HepG2 (cell line): Measurements from ENCODE around the gene HSDL2. TPM values are rescaled to one million over a fixed set of nuclear protein-coding genes. Genes with fewer than 3 reads are reported as not detected.

Experiments
- ATAC-seq: fragments of 200-7000 bp; cut with Tn5 transposase; 3 replicates; pipeline ENCODE4 v1.9.1; 2020; ENCODE audit warnings: mild to moderate bottlenecking, moderate library complexity
- BruUV-seq: library from RNA; stranded (reverse); fragments of 400-500 nt; replicated peaks from 2 replicates; lab custom pipeline; 2021; lab: Mats Ljungman, UMichigan
- CTCF ChIA-PET: fragments of 300-600 bp; formaldehyde crosslinking; extraction: SDS; loops from one replicate; lab custom pipeline; 2021; ENCODE audit warnings: low total read pairs, inconsistent platforms, low intra/inter-chr PET ratio; lab: Yijun Ruan, JAX
- POLR2A ChIA-PET: fragments of 350-600 bp; sonication (Branson Sonifier 250); formaldehyde crosslinking; loops from one replicate; lab custom pipeline; 2020; ENCODE audit warnings: antibody characterized with exemption, inconsistent platforms; lab: Yijun Ruan, JAX
- DNase-seq: peaks from one replicate; pipeline ENCODE4 v3.0.0-alpha.2; 2015; ENCODE audit warnings: low spot score
- FAIRE-seq: peaks from 3 replicates; lab custom pipeline; 2011; peaks lifted over from hg19 to GRCh38; lab: Jason Lieb, UNC
- H2AFZ ChIP-seq: one replicate; pipeline ENCODE4 v1.6.1; 2011; ENCODE audit warnings: low read length, inconsistent platforms
- H3K27ac ChIP-seq: fragments of 300-600 bp; 3 replicates; pipeline ENCODE4 v1.8.0; 2011; ENCODE audit warnings: mixed run types, mild to moderate bottlenecking, mixed read lengths, low read length, inconsistent platforms; ENCODE audit not compliant: insufficient read depth; ENCODE audit errors: extremely low read length
- H3K27me3 ChIP-seq, 2 experiments: fragments of 200-600 bp in 1 of 2; 2 replicates in 1 of 2; 3 replicates in 1 of 2; pipeline versions ENCODE4 v1.6.0 to v1.8.0; 2011; ENCODE audit warnings: low read length in 2 of 2, mild to moderate bottlenecking in 2 of 2, moderate library complexity in 2 of 2, inconsistent platforms in 1 of 2; ENCODE audit not compliant: insufficient read depth in 2 of 2, control insufficient read depth in 1 of 2
- H3K36me3 ChIP-seq, 2 experiments: fragments of 200-600 bp in 1 of 2; replicated peaks in 1 of 2; 2 replicates in 1 of 2; 3 replicates in 1 of 2; pipeline versions ENCODE4 v1.5.1 to v1.8.0; 2011; ENCODE audit warnings: low read length in 2 of 2, inconsistent platforms in 1 of 2; ENCODE audit not compliant: insufficient read depth in 2 of 2, control insufficient read depth in 1 of 2
- H3K4me1 ChIP-seq: 2 replicates; pipeline ENCODE4 v1.5.1; 2012; ENCODE audit warnings: low read length, inconsistent platforms; ENCODE audit not compliant: insufficient read depth
- H3K4me2 ChIP-seq: 2 replicates; pipeline ENCODE4 v1.6.0; 2011; ENCODE audit warnings: low read depth, low read length, inconsistent platforms
- H3K4me3 ChIP-seq, 3 experiments: fragments of 200-600 bp in 1 of 3; sonication (generic), shearing (Covaris generic) in 1 of 3; replicated peaks in 1 of 3; 2 replicates each; pipeline ENCODE4 v1.5.1; 2011 to 2016; ENCODE audit warnings: low read length in 3 of 3, inconsistent platforms in 2 of 3, low read depth in 2 of 3, mild to moderate bottlenecking in 2 of 3, control low read depth in 1 of 3, mixed read lengths in 1 of 3; ENCODE audit not compliant: insufficient read depth in 1 of 3
- H3K79me2 ChIP-seq: one replicate; pipeline ENCODE4 v1.6.1; 2011; ENCODE audit warnings: low read length, inconsistent platforms; ENCODE audit not compliant: insufficient read depth
- H3K9ac ChIP-seq: 2 replicates; pipeline ENCODE4 v1.6.0; 2011; ENCODE audit warnings: mild to moderate bottlenecking, low read depth, low read length, inconsistent platforms; ENCODE audit not compliant: insufficient read depth
- H3K9me3 ChIP-seq: 2 replicates; pipeline ENCODE4 v1.5.1; 2012; ENCODE audit warnings: mild to moderate bottlenecking, low read length
- H4K20me1 ChIP-seq: 2 replicates; pipeline ENCODE4 v1.6.0; 2011; ENCODE audit warnings: inconsistent platforms, mild to moderate bottlenecking, low read length, moderate library complexity; ENCODE audit not compliant: insufficient read depth
- FOXJ3 ChIP-seq: sonication (generic); formaldehyde crosslinking; IDR thresholded peaks from 2 replicates; pipeline ENCODE4 v1.4.0; 2020; ENCODE audit warnings: missing genetic modification reagents, mild to moderate bottlenecking, borderline replicate concordance
- GMEB2 ChIP-seq: IDR thresholded peaks from 2 replicates; pipeline ENCODE4 v1.6.1; 2016; ENCODE audit warnings: missing biosample characterization, missing genetic modification reagents, low read depth
- IKZF1 ChIP-seq: fragments of 450-650 bp; IDR thresholded peaks from 2 replicates; pipeline ENCODE4 v1.7.1; 2016
- PITX1 ChIP-seq: sonication (generic); formaldehyde crosslinking; IDR thresholded peaks from 2 replicates; pipeline ENCODE4 v1.5.1; 2020; ENCODE audit warnings: mild to moderate bottlenecking, missing genetic modification reagents
- SNAI1 ChIP-seq: sonication (generic); formaldehyde crosslinking; IDR thresholded peaks from 2 replicates; pipeline ENCODE4 v1.5.0; 2020; ENCODE audit warnings: mild to moderate bottlenecking, missing genetic modification reagents, borderline replicate concordance
- ZBTB38 ChIP-seq: sonication (generic); formaldehyde crosslinking; IDR thresholded peaks from 2 replicates; pipeline ENCODE4 v1.5.1; 2020; ENCODE audit warnings: mild to moderate bottlenecking, missing genetic modification reagents
- ZGPAT ChIP-seq: IDR thresholded peaks from 2 replicates; pipeline ENCODE4 v1.6.1; 2016; ENCODE audit warnings: mild to moderate bottlenecking
- ZNF383 ChIP-seq: sonication (generic); formaldehyde crosslinking; IDR thresholded peaks from 2 replicates; pipeline ENCODE4 v1.4.0; 2020; ENCODE audit warnings: missing genetic modification reagents, mild to moderate bottlenecking, borderline replicate concordance
- ZNF704 ChIP-seq: sonication (generic); formaldehyde crosslinking; IDR thresholded peaks from 2 replicates; pipeline ENCODE4 v1.8.1; 2023; ENCODE audit warnings: mild to moderate bottlenecking, inconsistent platforms, moderate library complexity, missing genetic modification reagents, borderline replicate concordance
- ZNF790 ChIP-seq: sonication (generic); formaldehyde crosslinking; IDR thresholded peaks from 2 replicates; pipeline ENCODE4 v1.8.0; 2022; ENCODE audit warnings: missing genetic modification reagents, mild to moderate bottlenecking, borderline replicate concordance
- WGBS: methylation state at CpG from one replicate; pipeline ENCODE4 v1.1.6; 2017; ENCODE audit warnings: low lambda C conversion rate; 5-methylcytosine and 5-hydroxymethylcytosine counted together
- in situ Hi-C: cut with HindIII; loops from 2 replicates; pipeline ENCODE4 v1.10.0; 2017; ENCODE audit warnings: low pct_unique_long_range_greater_than_20kb; ENCODE audit not compliant: extremely low pct_ligation_motif_present
- intact Hi-C: fragments of 100-400 bp; cut with micrococcal nuclease; formaldehyde crosslinking; loops from one replicate; pipeline ENCODE4 v1.10.0; 2022; ENCODE audit not compliant: unreplicated experiment
- polyA plus RNA-seq, 8 experiments: library from polyadenylated mRNA; depleted of rRNA in 3 of 8; stranded (reverse) in 7 of 8; unstranded in 1 of 8; fragments of >200 nt; fragmentation: Illumina TruSeq in 4 of 8; extraction: Trizol in 4 of 8; gene quantifications; 2 replicates each; pipeline versions ENCODE4 v1.2.1 to v1.2.3, GENCODE V29; 2011 to 2016; ENCODE audit warnings: low read depth in 4 of 8, missing spikeins in 1 of 8, mixed read lengths in 1 of 8; ENCODE audit not compliant: insufficient read depth in 1 of 8
- total RNA-seq, 5 experiments: library from RNA; depleted of rRNA; stranded (reverse); fragments of >200 nt; fragmentation: Illumina TruSeq; extraction: Trizol; gene quantifications; 2 replicates each; pipeline ENCODE4 v1.2.3, GENCODE V29; 2016; ENCODE audit warnings: low read depth in 1 of 5

The HSDL2 gene
- total and polyA plus RNA-seq, 2 of the 13 experiments (the other 11 are each of a cell fraction or from before 2014, with no cell fraction given) = 55.3 to 80.2 TPM

- no peak for TF ChIP-seq GMEB2 (CRISPR knock-in tag)
- TF ChIP-seq ZGPAT (CRISPR knock-in tag) = no peak
- TF ChIP-seq FOXJ3 = no peak
Measured at GRCh38 chr9:112401175-112401815, 21.4 kb downstream of the HSDL2 start (continued).

- Histone ChIP-seq H3K36me3 (peaks cover 10 to 33% of the 10 kb centered on the region in 2 experiments), H3K9ac (no peak overlapping the region), H3K79me2 (peaks cover 33% of the 10 kb centered on the region), H3K9me3 (no peaks in the 10 kb centered on the region), H4K20me1 (no peaks in the 10 kb centered on the region), H3K27me3 (no peaks in the 10 kb centered on the region), H2AFZ (no peak overlapping the region), H3K4me2 (no peak overlapping the region), H3K27ac (no peak overlapping the region), H3K4me1 (peaks cover 31% of the 10 kb centered on the region), H3K4me3 (no peak overlapping the region)
- intact Hi-C loops = no loop called here
- ChIA-PET POLR2A (interaction anchor here (2.2 kb wide), 1 partner anchor 24 kb away, joined by 6 read pairs; the partner anchor contains the start of gene HSDL2), CTCF (no interaction called here)
- 94% methylated on average over 4 of the region's 4 CpGs for whole genome bisulfite sequencing
- DNase-seq = no peak
- in situ Hi-C loops = no loop called here
- ATAC-seq = no peak
- no TSS peak for BruUV-seq
- no peak for FAIRE-seq
- no peak for TF ChIP-seq IKZF1
- TF ChIP-seq SNAI1 = no peak
- TF ChIP-seq ZNF790 (CRISPR knock-in tag) = no peak
- TF ChIP-seq PITX1 (CRISPR knock-in tag) = no peak
- no peak for TF ChIP-seq ZNF383 (CRISPR knock-in tag)
- TF ChIP-seq ZBTB38 (CRISPR knock-in tag) = no peak
- TF ChIP-seq ZNF704 = no peak
Measured at GRCh38 chr9:112403614-112404201, 23.8 kb downstream of the HSDL2 start.
